HCT116 (cell line): Measurements from ENCODE around the gene GNPTG. TPM values are rescaled to one million over a fixed set of nuclear protein-coding genes. Genes with fewer than 3 reads are reported as not detected.

ENCODE experiments used
- ATAC-seq: fragments of 200-7000 bp; cut with Tn5 transposase; 2 replicates; pipeline ENCODE4 v1.9.1; 2020; ENCODE audit warnings: mild to moderate bottlenecking, moderate library complexity
- BruUV-seq: library from RNA; stranded (reverse); fragments of 400-500 nt; replicated peaks from 2 replicates; lab custom pipeline; 2021; lab: Mats Ljungman, UMichigan
- CTCF ChIA-PET: fragments of 300-600 bp; sonication (Branson Sonifier 250); formaldehyde crosslinking; loops from one replicate; lab custom pipeline; 2021; ENCODE audit warnings: antibody characterized with exemption; lab: Charles Lee
- POLR2A ChIA-PET: fragments of 300-600, 350-600 bp; sonication (Branson Sonifier 250); formaldehyde crosslinking; loops from one replicate; lab custom pipeline; 2021; ENCODE audit warnings: antibody characterized with exemption; lab: Charles Lee
- RAD21 ChIA-PET, 2 experiments: fragments of 300-600 bp; sonication (Branson Sonifier 250); formaldehyde crosslinking; loops; one replicate each; lab custom pipeline; 2023; ENCODE audit warnings: low total read pairs in 2 of 2; ENCODE audit not compliant: uncharacterized antibody in 2 of 2, unreplicated experiment in 2 of 2, low non-redundant PET in 1 of 2; lab: Charles Lee
- DNase-seq: peaks from one replicate; pipeline ENCODE4 v3.0.0-alpha.2; 2010; ENCODE audit warnings: low read depth, low spot score
- H2AFZ ChIP-seq: fragments of 200-600 bp; shearing (Covaris generic), sonication (generic); 2 replicates; pipeline ENCODE4 v1.6.1; 2017; ENCODE audit warnings: low read depth, mixed run types, mixed read lengths, antibody characterized with exemption, low read length; ENCODE audit not compliant: poor library complexity, severe bottlenecking
- H3K27ac ChIP-seq: 2 replicates; pipeline ENCODE4 v1.5.1; 2012; ENCODE audit warnings: low read depth, low read length
- H3K27me3 ChIP-seq: fragments of 200-600 bp; sonication (generic); 2 replicates; pipeline ENCODE4 v1.6.1; 2016; ENCODE audit warnings: mixed run types, low read length, mixed read lengths; ENCODE audit not compliant: insufficient read depth
- H3K36me3 ChIP-seq, 2 experiments: fragments of 200-500 bp in 1 of 2; fragments of 200-600 bp in 1 of 2; sonication (Bioruptor generic) in 1 of 2; sonication (generic) in 1 of 2; 2 replicates each; pipeline versions ENCODE4 v1.5.1 to v1.6.1; 2014 to 2016; ENCODE audit warnings: low read length in 2 of 2, inconsistent platforms in 1 of 2, mixed read lengths in 1 of 2, mixed run types in 1 of 2; ENCODE audit not compliant: insufficient read depth in 2 of 2, control insufficient read depth in 1 of 2
- H3K4me1 ChIP-seq, 2 experiments: fragments of 200-600 bp in 1 of 2; sonication (generic) in 1 of 2; 2 replicates each; pipeline versions ENCODE4 v1.5.1 to v1.6.1; 2012 to 2017; ENCODE audit warnings: low read length in 2 of 2, inconsistent platforms in 1 of 2, mild to moderate bottlenecking in 1 of 2, mixed read lengths in 1 of 2, mixed run types in 1 of 2, moderate library complexity in 1 of 2; ENCODE audit not compliant: insufficient read depth in 2 of 2, control insufficient read depth in 1 of 2
- H3K4me2 ChIP-seq: fragments of 200-600 bp; sonication (generic); 2 replicates; pipeline ENCODE4 v1.6.1; 2017; ENCODE audit warnings: mixed run types, low read length, mixed read lengths
- H3K4me3 ChIP-seq, 2 experiments: fragments of 200-600 bp in 1 of 2; sonication (generic) in 1 of 2; replicated peaks in 1 of 2; 2 replicates each; pipeline ENCODE4 v1.5.1; 2011 to 2016; ENCODE audit warnings: low read length in 2 of 2, control low read depth in 1 of 2, low read depth in 1 of 2, mild to moderate bottlenecking in 1 of 2, mixed read lengths in 1 of 2, mixed run types in 1 of 2
- H3K79me2 ChIP-seq: fragments of 200-600 bp; sonication (generic); 2 replicates; pipeline ENCODE4 v1.6.1; 2017; ENCODE audit warnings: mild to moderate bottlenecking, mixed run types, low read length, moderate library complexity, mixed read lengths; ENCODE audit not compliant: insufficient read depth
- H3K9ac ChIP-seq: fragments of 200-600 bp; sonication (generic); 2 replicates; pipeline ENCODE4 v1.6.1; 2016; ENCODE audit warnings: low read length, mixed read lengths
- H3K9me2 ChIP-seq: fragments of 200-600 bp; sonication (generic), shearing (Covaris generic); 2 replicates; pipeline ENCODE4 v1.6.1; 2017; ENCODE audit warnings: mixed run types, mild to moderate bottlenecking, moderate library complexity; ENCODE audit not compliant: insufficient read depth
- H3K9me3 ChIP-seq, 2 experiments: fragments of 200-500 bp in 1 of 2; fragments of 200-600 bp in 1 of 2; sonication (Bioruptor generic) in 1 of 2; sonication (generic) in 1 of 2; 2 replicates each; pipeline ENCODE4 v1.6.1; 2014 to 2017; ENCODE audit warnings: low read length in 2 of 2, mixed read lengths in 2 of 2, inconsistent platforms in 1 of 2, low read depth in 1 of 2, mild to moderate bottlenecking in 1 of 2, mixed run types in 1 of 2, moderate library complexity in 1 of 2; ENCODE audit not compliant: control insufficient read depth in 1 of 2, insufficient read depth in 1 of 2
- H4K20me1 ChIP-seq: fragments of 200-600 bp; sonication (generic), shearing (Covaris generic); 2 replicates; pipeline ENCODE4 v1.6.1; 2017; ENCODE audit warnings: mixed run types, mild to moderate bottlenecking, moderate library complexity; ENCODE audit not compliant: insufficient read depth
- ELF1 ChIP-seq: IDR thresholded peaks from 2 replicates; pipeline ENCODE4 v1.6.1; 2012; ENCODE audit warnings: low read depth, borderline replicate concordance
- RAD21 ChIP-seq: IDR thresholded peaks from 2 replicates; pipeline ENCODE4 v1.6.1; 2012; ENCODE audit warnings: low read depth, mild to moderate bottlenecking
- ZFX ChIP-seq: fragments of 450-650 bp; IDR thresholded peaks from 2 replicates; pipeline ENCODE4 v1.6.1; 2017
- intact Hi-C: fragments of 100-400 bp; cut with micrococcal nuclease; formaldehyde crosslinking; loops from 2 replicates; pipeline ENCODE4 v1.10.0; 2022
- total RNA-seq: library from RNA; stranded (reverse); gene quantifications from one replicate; pipeline ENCODE4 v1.2.1, GENCODE V29; 2021; ENCODE audit not compliant: unreplicated experiment
- TF ChIP-seq, protein P1 (sequence below): IDR thresholded peaks from 2 replicates; pipeline ENCODE4 v1.6.1; 2011; ENCODE audit warnings: mild to moderate bottlenecking, low read length, moderate library complexity; ENCODE audit not compliant: insufficient replicate concordance; ENCODE audit errors: extremely low read depth

GNPTG gene
- total RNA-seq, 1 experiment from 2014 or later, result 35.2 TPM

DNA sequence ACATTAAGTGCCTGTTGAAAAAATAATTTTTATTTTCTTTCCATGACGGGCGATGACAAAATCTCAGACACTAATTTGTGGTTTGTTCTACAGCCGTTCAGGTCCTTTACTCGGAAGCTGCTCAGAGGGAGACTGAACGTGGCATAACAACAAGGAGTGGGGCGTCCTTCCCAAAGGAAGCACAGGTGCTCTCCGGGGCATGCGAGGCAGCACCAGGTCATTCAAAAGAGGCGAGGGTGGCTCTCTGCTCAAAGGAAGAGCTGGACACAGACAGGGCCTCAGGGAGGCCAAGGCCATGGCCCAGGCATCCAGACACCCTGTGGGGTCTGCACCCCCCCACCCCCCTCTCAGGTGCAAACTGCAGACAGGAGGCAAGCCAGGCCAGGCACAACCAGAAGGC lies 46.6 kb downstream of the GNPTG start (continued):
- TF ChIP-seq ZFX, result no peak

GRCh38 chr16:1398826-1399581 lies 47.3 kb downstream of the GNPTG start:
- intact Hi-C loops, result no loop called here
- H4K20me1 ChIP-seq, result no peaks in the 10 kb centered on the region
- POLR2A ChIA-PET, result no interaction called here
- H3K4me2 ChIP-seq, result no peak overlapping the region
- DNase-seq, result no peak
- CTCF ChIA-PET, result no interaction called here
- no peaks in the 10 kb centered on the region for H3K9me2 ChIP-seq
- H3K9me3 ChIP-seq, result no peaks in the 10 kb centered on the region
- H3K4me3 ChIP-seq, result no peak overlapping the region
- H2AFZ ChIP-seq, result no peak overlapping the region
- H3K27me3 ChIP-seq, result no peaks in the 10 kb centered on the region
- H3K79me2 ChIP-seq, result no peaks in the 10 kb centered on the region
- H3K27ac ChIP-seq, result no peak overlapping the region
- no peak overlapping the region for H3K9ac ChIP-seq
- RAD21 ChIA-PET, result no interaction called here
- no peak for ATAC-seq
- H3K4me1 ChIP-seq, result no peaks in the 10 kb centered on the region
- no peak for TF ChIP-seq ELF1
- TF ChIP-seq RAD21, result no peak
- TF ChIP-seq, protein P1, sequence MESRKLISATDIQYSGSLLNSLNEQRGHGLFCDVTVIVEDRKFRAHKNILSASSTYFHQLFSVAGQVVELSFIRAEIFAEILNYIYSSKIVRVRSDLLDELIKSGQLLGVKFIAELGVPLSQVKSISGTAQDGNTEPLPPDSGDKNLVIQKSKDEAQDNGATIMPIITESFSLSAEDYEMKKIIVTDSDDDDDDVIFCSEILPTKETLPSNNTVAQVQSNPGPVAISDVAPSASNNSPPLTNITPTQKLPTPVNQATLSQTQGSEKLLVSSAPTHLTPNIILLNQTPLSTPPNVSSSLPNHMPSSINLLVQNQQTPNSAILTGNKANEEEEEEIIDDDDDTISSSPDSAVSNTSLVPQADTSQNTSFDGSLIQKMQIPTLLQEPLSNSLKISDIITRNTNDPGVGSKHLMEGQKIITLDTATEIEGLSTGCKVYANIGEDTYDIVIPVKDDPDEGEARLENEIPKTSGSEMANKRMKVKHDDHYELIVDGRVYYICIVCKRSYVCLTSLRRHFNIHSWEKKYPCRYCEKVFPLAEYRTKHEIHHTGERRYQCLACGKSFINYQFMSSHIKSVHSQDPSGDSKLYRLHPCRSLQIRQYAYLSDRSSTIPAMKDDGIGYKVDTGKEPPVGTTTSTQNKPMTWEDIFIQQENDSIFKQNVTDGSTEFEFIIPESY, result no peak
- no peaks in the 10 kb centered on the region for H3K36me3 ChIP-seq
- no TSS peak for BruUV-seq
